Measurements from ENCODE around the gene KLHL34.

- TF ChIP-seq, protein P1, sequence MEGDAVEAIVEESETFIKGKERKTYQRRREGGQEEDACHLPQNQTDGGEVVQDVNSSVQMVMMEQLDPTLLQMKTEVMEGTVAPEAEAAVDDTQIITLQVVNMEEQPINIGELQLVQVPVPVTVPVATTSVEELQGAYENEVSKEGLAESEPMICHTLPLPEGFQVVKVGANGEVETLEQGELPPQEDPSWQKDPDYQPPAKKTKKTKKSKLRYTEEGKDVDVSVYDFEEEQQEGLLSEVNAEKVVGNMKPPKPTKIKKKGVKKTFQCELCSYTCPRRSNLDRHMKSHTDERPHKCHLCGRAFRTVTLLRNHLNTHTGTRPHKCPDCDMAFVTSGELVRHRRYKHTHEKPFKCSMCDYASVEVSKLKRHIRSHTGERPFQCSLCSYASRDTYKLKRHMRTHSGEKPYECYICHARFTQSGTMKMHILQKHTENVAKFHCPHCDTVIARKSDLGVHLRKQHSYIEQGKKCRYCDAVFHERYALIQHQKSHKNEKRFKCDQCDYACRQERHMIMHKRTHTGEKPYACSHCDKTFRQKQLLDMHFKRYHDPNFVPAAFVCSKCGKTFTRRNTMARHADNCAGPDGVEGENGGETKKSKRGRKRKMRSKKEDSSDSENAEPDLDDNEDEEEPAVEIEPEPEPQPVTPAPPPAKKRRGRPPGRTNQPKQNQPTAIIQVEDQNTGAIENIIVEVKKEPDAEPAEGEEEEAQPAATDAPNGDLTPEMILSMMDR (conservative IDR thresholded peaks at IDR 0.05), result no peak
- no peak for TF ChIP-seq ZFX (IDR thresholded peaks at IDR 0.05)
Measured at GRCh38 chrX:21675931-21676330, 17.8 kb upstream of the KLHL34 start.
